HCT116 (cell line): ENCODE data around the gene SLCO4A1. TPM values are rescaled to one million over a fixed set of nuclear protein-coding genes. Genes with fewer than 3 reads are reported as not detected.

Source experiments
- ATAC-seq: fragments of 200-7000 bp; cut with Tn5 transposase; 2 replicates; pipeline ENCODE4 v1.9.1; 2020; ENCODE audit warnings: mild to moderate bottlenecking, moderate library complexity
- BruUV-seq: library from RNA; stranded (reverse); fragments of 400-500 nt; replicated peaks from 2 replicates; lab custom pipeline; 2021; lab: Mats Ljungman, UMichigan
- CTCF ChIA-PET: fragments of 300-600 bp; sonication (Branson Sonifier 250); formaldehyde crosslinking; loops from one replicate; lab custom pipeline; 2021; ENCODE audit warnings: antibody characterized with exemption; lab: Charles Lee
- POLR2A ChIA-PET: fragments of 300-600, 350-600 bp; sonication (Branson Sonifier 250); formaldehyde crosslinking; loops from one replicate; lab custom pipeline; 2021; ENCODE audit warnings: antibody characterized with exemption; lab: Charles Lee
- RAD21 ChIA-PET, 2 experiments: fragments of 300-600 bp; sonication (Branson Sonifier 250); formaldehyde crosslinking; loops; one replicate each; lab custom pipeline; 2023; ENCODE audit warnings: low total read pairs in 2 of 2; ENCODE audit not compliant: uncharacterized antibody in 2 of 2, unreplicated experiment in 2 of 2, low non-redundant PET in 1 of 2; lab: Charles Lee
- DNase-seq: peaks from one replicate; pipeline ENCODE4 v3.0.0-alpha.2; 2010; ENCODE audit warnings: low read depth, low spot score
- H2AFZ ChIP-seq: fragments of 200-600 bp; shearing (Covaris generic), sonication (generic); 2 replicates; pipeline ENCODE4 v1.6.1; 2017; ENCODE audit warnings: low read depth, mixed run types, mixed read lengths, antibody characterized with exemption, low read length; ENCODE audit not compliant: poor library complexity, severe bottlenecking
- H3K27ac ChIP-seq: 2 replicates; pipeline ENCODE4 v1.5.1; 2012; ENCODE audit warnings: low read depth, low read length
- H3K27me3 ChIP-seq: fragments of 200-600 bp; sonication (generic); 2 replicates; pipeline ENCODE4 v1.6.1; 2016; ENCODE audit warnings: mixed run types, low read length, mixed read lengths; ENCODE audit not compliant: insufficient read depth
- H3K36me3 ChIP-seq, 2 experiments: fragments of 200-500 bp in 1 of 2; fragments of 200-600 bp in 1 of 2; sonication (Bioruptor generic) in 1 of 2; sonication (generic) in 1 of 2; 2 replicates each; pipeline versions ENCODE4 v1.5.1 to v1.6.1; 2014 to 2016; ENCODE audit warnings: low read length in 2 of 2, inconsistent platforms in 1 of 2, mixed read lengths in 1 of 2, mixed run types in 1 of 2; ENCODE audit not compliant: insufficient read depth in 2 of 2, control insufficient read depth in 1 of 2
- H3K4me1 ChIP-seq, 2 experiments: fragments of 200-600 bp in 1 of 2; sonication (generic) in 1 of 2; 2 replicates each; pipeline versions ENCODE4 v1.5.1 to v1.6.1; 2012 to 2017; ENCODE audit warnings: low read length in 2 of 2, inconsistent platforms in 1 of 2, mild to moderate bottlenecking in 1 of 2, mixed read lengths in 1 of 2, mixed run types in 1 of 2, moderate library complexity in 1 of 2; ENCODE audit not compliant: insufficient read depth in 2 of 2, control insufficient read depth in 1 of 2
- H3K4me2 ChIP-seq: fragments of 200-600 bp; sonication (generic); 2 replicates; pipeline ENCODE4 v1.6.1; 2017; ENCODE audit warnings: mixed run types, low read length, mixed read lengths
- H3K4me3 ChIP-seq, 2 experiments: fragments of 200-600 bp in 1 of 2; sonication (generic) in 1 of 2; replicated peaks in 1 of 2; 2 replicates each; pipeline ENCODE4 v1.5.1; 2011 to 2016; ENCODE audit warnings: low read length in 2 of 2, control low read depth in 1 of 2, low read depth in 1 of 2, mild to moderate bottlenecking in 1 of 2, mixed read lengths in 1 of 2, mixed run types in 1 of 2
- H3K79me2 ChIP-seq: fragments of 200-600 bp; sonication (generic); 2 replicates; pipeline ENCODE4 v1.6.1; 2017; ENCODE audit warnings: mild to moderate bottlenecking, mixed run types, low read length, moderate library complexity, mixed read lengths; ENCODE audit not compliant: insufficient read depth
- H3K9ac ChIP-seq: fragments of 200-600 bp; sonication (generic); 2 replicates; pipeline ENCODE4 v1.6.1; 2016; ENCODE audit warnings: low read length, mixed read lengths
- H3K9me2 ChIP-seq: fragments of 200-600 bp; sonication (generic), shearing (Covaris generic); 2 replicates; pipeline ENCODE4 v1.6.1; 2017; ENCODE audit warnings: mixed run types, mild to moderate bottlenecking, moderate library complexity; ENCODE audit not compliant: insufficient read depth
- H3K9me3 ChIP-seq, 2 experiments: fragments of 200-500 bp in 1 of 2; fragments of 200-600 bp in 1 of 2; sonication (Bioruptor generic) in 1 of 2; sonication (generic) in 1 of 2; 2 replicates each; pipeline ENCODE4 v1.6.1; 2014 to 2017; ENCODE audit warnings: low read length in 2 of 2, mixed read lengths in 2 of 2, inconsistent platforms in 1 of 2, low read depth in 1 of 2, mild to moderate bottlenecking in 1 of 2, mixed run types in 1 of 2, moderate library complexity in 1 of 2; ENCODE audit not compliant: control insufficient read depth in 1 of 2, insufficient read depth in 1 of 2
- H4K20me1 ChIP-seq: fragments of 200-600 bp; sonication (generic), shearing (Covaris generic); 2 replicates; pipeline ENCODE4 v1.6.1; 2017; ENCODE audit warnings: mixed run types, mild to moderate bottlenecking, moderate library complexity; ENCODE audit not compliant: insufficient read depth
- CBX3 ChIP-seq: IDR thresholded peaks from 2 replicates; pipeline ENCODE4 v1.6.1; 2012; ENCODE audit warnings: low read depth
- EGR1 ChIP-seq: IDR thresholded peaks from 2 replicates; pipeline ENCODE4 v1.6.1; 2012; ENCODE audit warnings: low read depth
- ELF1 ChIP-seq: IDR thresholded peaks from 2 replicates; pipeline ENCODE4 v1.6.1; 2012; ENCODE audit warnings: low read depth, borderline replicate concordance
- EZH2 ChIP-seq: fragments of 200-600 bp; sonication (generic); IDR thresholded peaks from 2 replicates; pipeline ENCODE4 v1.6.1; 2017; ENCODE audit warnings: antibody characterized with exemption, mixed run types
- EZH2phosphoT487 ChIP-seq: fragments of 200-600 bp; IDR thresholded peaks from 2 replicates; pipeline ENCODE4 v1.6.1; 2018; ENCODE audit warnings: antibody characterized with exemption, borderline replicate concordance
- FOSL1 ChIP-seq: IDR thresholded peaks from 2 replicates; pipeline ENCODE4 v1.6.1; 2012; ENCODE audit warnings: low read depth
- POLR2A ChIP-seq: IDR thresholded peaks from 2 replicates; pipeline ENCODE4 v1.7.0; 2011; ENCODE audit warnings: borderline replicate concordance; ENCODE audit not compliant: insufficient read depth, insufficient read length; ENCODE audit errors: extremely low read depth
- RAD21 ChIP-seq: IDR thresholded peaks from 2 replicates; pipeline ENCODE4 v1.6.1; 2012; ENCODE audit warnings: low read depth, mild to moderate bottlenecking
- SP1 ChIP-seq: IDR thresholded peaks from 2 replicates; pipeline ENCODE4 v1.6.1; 2012; ENCODE audit warnings: low read depth
- SRF ChIP-seq: IDR thresholded peaks from 2 replicates; pipeline ENCODE4 v1.6.1; 2012; ENCODE audit warnings: low read depth
- TCF7L2 ChIP-seq: IDR thresholded peaks from 2 replicates; pipeline ENCODE4 v1.7.0; 2011; ENCODE audit warnings: borderline replicate concordance, inconsistent platforms; ENCODE audit not compliant: insufficient read depth, insufficient read length; ENCODE audit errors: extremely low read depth
- YY1 ChIP-seq: IDR thresholded peaks from 2 replicates; pipeline ENCODE4 v1.6.1; 2011; ENCODE audit warnings: low read length, low read depth, moderate library complexity, mild to moderate bottlenecking; ENCODE audit not compliant: insufficient replicate concordance; ENCODE audit errors: extremely low read depth
- ZFX ChIP-seq: fragments of 450-650 bp; IDR thresholded peaks from 2 replicates; pipeline ENCODE4 v1.6.1; 2017
- ZNF274 ChIP-seq: fragments of 200-500 bp; sonication (Bioruptor generic); IDR thresholded peaks from 2 replicates; pipeline ENCODE4 v1.6.1; 2014; ENCODE audit warnings: mild to moderate bottlenecking, low read depth, low read length, inconsistent platforms
- intact Hi-C: fragments of 100-400 bp; cut with micrococcal nuclease; formaldehyde crosslinking; loops from 2 replicates; pipeline ENCODE4 v1.10.0; 2022
- total RNA-seq: library from RNA; stranded (reverse); gene quantifications from one replicate; pipeline ENCODE4 v1.2.1, GENCODE V29; 2021; ENCODE audit not compliant: unreplicated experiment
- TF ChIP-seq, protein P1 (sequence below): IDR thresholded peaks from 2 replicates; pipeline ENCODE4 v1.6.1; 2012
- TF ChIP-seq, protein P2 (sequence below): IDR thresholded peaks from 2 replicates; pipeline ENCODE4 v1.6.1; 2012
- TF ChIP-seq, protein P3 (sequence below): IDR thresholded peaks from 2 replicates; pipeline ENCODE4 v1.6.1; 2012; ENCODE audit warnings: low read depth

The SLCO4A1 gene
- total RNA-seq, 1 experiment from 2014 or later: 107 TPM

DNA sequence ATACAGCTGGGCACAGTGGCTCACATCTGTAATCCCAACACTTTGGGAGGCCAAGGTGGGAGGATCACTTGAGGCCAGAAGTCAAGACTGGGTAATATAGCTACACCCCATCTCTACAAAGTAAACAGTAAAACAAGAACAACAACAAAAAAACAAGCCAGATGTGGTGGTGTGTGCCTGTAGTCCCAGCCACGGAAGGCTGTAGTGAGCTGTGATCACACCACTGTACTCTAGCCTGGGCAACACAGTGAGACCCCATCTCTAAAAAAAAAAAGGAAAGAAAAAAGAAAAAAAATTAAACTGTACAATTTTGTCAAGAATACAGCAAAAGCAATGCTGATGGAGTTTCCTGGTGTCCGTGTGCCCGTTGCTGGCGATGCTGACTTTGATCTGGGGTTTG lies 47.2 kb upstream of the SLCO4A1 start:
- H3K4me1 ChIP-seq: peaks cover 18 to 46% of the 10 kb centered on the region in 2 experiments; a peak in 3 of 4 replicates
- no peak overlapping the region for H3K9ac ChIP-seq
- TF ChIP-seq ZNF274: no peak
- no peak for TF ChIP-seq SRF
- no peak for TF ChIP-seq ZFX
- TF ChIP-seq, protein P1, sequence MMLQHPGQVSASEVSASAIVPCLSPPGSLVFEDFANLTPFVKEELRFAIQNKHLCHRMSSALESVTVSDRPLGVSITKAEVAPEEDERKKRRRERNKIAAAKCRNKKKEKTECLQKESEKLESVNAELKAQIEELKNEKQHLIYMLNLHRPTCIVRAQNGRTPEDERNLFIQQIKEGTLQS: no peak
- no peak for TF ChIP-seq RAD21
- no peak for TF ChIP-seq FOSL1
- TF ChIP-seq EZH2: no peak
- no peak for TF ChIP-seq CBX3
- no peak for TF ChIP-seq EGR1
- TF ChIP-seq, protein P2, sequence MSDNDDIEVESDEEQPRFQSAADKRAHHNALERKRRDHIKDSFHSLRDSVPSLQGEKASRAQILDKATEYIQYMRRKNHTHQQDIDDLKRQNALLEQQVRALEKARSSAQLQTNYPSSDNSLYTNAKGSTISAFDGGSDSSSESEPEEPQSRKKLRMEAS: no peak
- TF ChIP-seq ELF1: no peak
- no peak for TF ChIP-seq YY1
- no peak for TF ChIP-seq EZH2phosphoT487
- DNase-seq: no peak
- intact Hi-C loops: no loop called here
- no peak overlapping the region for H3K4me3 ChIP-seq
- no peaks in the 10 kb centered on the region for H4K20me1 ChIP-seq
- BruUV-seq: no TSS peak
- no peaks in the 10 kb centered on the region for H3K27me3 ChIP-seq
- peak overlapping the region; percentile 77 for H2AFZ ChIP-seq
- H3K27ac ChIP-seq: no peak overlapping the region
- H3K9me2 ChIP-seq: no peaks in the 10 kb centered on the region
- no peaks in the 10 kb centered on the region for H3K79me2 ChIP-seq
- peak overlapping the region; percentile 63 for H3K4me2 ChIP-seq
- RAD21 ChIA-PET: no interaction called here
- POLR2A ChIA-PET: no interaction called here
- CTCF ChIA-PET: no interaction called here
- no peak for ATAC-seq
- H3K36me3 ChIP-seq: no peaks in the 10 kb centered on the region
- H3K9me3 ChIP-seq: no peaks in the 10 kb centered on the region

DNA sequence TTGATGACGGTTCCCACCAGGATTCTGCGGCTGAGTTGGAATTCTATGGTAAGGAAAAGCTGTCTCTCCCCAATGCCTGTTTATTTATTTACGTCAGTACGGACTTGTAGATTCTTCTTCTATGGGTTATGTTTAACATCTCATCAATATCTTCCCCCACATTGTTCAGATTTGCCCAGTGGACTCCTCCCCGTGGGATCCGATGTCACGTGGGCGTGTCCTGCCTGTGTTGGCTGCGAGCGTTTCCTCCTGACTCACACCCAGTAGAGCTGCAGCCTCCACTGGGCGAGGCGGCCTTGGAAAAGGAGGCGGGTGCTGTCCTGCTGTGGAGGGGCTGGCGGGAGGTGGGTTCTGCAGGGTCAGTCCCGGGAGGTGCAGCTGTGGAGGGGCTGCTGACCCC lies 46.8 kb upstream of the SLCO4A1 start:
- RAD21 ChIA-PET: no interaction called here
- no peak for TF ChIP-seq ZNF274
- TF ChIP-seq FOSL1: no peak
- TF ChIP-seq TCF7L2: no peak
- no peak for TF ChIP-seq YY1
- TF ChIP-seq POLR2A: no peak
- TF ChIP-seq SP1: no peak
- no peak for TF ChIP-seq EGR1
- TF ChIP-seq, protein P2: peak; percentile 82
- TF ChIP-seq EZH2: no peak
- TF ChIP-seq, protein P3, sequence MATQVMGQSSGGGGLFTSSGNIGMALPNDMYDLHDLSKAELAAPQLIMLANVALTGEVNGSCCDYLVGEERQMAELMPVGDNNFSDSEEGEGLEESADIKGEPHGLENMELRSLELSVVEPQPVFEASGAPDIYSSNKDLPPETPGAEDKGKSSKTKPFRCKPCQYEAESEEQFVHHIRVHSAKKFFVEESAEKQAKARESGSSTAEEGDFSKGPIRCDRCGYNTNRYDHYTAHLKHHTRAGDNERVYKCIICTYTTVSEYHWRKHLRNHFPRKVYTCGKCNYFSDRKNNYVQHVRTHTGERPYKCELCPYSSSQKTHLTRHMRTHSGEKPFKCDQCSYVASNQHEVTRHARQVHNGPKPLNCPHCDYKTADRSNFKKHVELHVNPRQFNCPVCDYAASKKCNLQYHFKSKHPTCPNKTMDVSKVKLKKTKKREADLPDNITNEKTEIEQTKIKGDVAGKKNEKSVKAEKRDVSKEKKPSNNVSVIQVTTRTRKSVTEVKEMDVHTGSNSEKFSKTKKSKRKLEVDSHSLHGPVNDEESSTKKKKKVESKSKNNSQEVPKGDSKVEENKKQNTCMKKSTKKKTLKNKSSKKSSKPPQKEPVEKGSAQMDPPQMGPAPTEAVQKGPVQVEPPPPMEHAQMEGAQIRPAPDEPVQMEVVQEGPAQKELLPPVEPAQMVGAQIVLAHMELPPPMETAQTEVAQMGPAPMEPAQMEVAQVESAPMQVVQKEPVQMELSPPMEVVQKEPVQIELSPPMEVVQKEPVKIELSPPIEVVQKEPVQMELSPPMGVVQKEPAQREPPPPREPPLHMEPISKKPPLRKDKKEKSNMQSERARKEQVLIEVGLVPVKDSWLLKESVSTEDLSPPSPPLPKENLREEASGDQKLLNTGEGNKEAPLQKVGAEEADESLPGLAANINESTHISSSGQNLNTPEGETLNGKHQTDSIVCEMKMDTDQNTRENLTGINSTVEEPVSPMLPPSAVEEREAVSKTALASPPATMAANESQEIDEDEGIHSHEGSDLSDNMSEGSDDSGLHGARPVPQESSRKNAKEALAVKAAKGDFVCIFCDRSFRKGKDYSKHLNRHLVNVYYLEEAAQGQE: no peak

More for the DNA sequence above, 46.8 kb upstream of the SLCO4A1 start:
- POLR2A ChIA-PET: no interaction called here
- H3K4me3 ChIP-seq: no peak overlapping the region
- H3K4me1 ChIP-seq: peaks cover 18 to 42% of the 10 kb centered on the region in 2 experiments; a peak in 3 of 4 replicates
- H3K27ac ChIP-seq: no peak overlapping the region; the same call in 1 of the 2 replicates
- H3K27me3 ChIP-seq: no peaks in the 10 kb centered on the region
- CTCF ChIA-PET: no interaction called here
- H3K9ac ChIP-seq: 0 out of 2 replicates have a peak overlapping the region, but pooled peaks have one; percentile 35
- DNase-seq: peak; percentile 62
- H4K20me1 ChIP-seq: no peaks in the 10 kb centered on the region
- no peaks in the 10 kb centered on the region for H3K9me2 ChIP-seq
- intact Hi-C loops: no loop called here
- H3K9me3 ChIP-seq: no peaks in the 10 kb centered on the region
- H2AFZ ChIP-seq: peak overlapping the region; percentile 77
- H3K4me2 ChIP-seq: peak overlapping the region; percentile 63
- no TSS peak for BruUV-seq
- no peaks in the 10 kb centered on the region for H3K79me2 ChIP-seq
- H3K36me3 ChIP-seq: no peaks in the 10 kb centered on the region
- peak; percentile 79 for ATAC-seq
